ENCODE measurements around the gene MACROD1. TPM values are rescaled to one million over a fixed set of nuclear protein-coding genes. Genes with fewer than 3 reads are reported as not detected.
"Not testable (repeated sequence)": the region's sequence is repeated elsewhere in the genome, so short reads cannot be mapped to it uniquely, and the experiment has no call there.

Gene MACROD1
- total RNA-seq, 1 donor from 2014 or later = 26.5 TPM

GRCh38 chr11:64173616-64174355 lies 7.9 kb upstream of the MACROD1 start:
- Histone ChIP-seq H3K27ac (no peak overlapping the region), H3K27me3 (no peaks in the 10 kb centered on the region), H3K4me3 (no peak overlapping the region), H3K4me1 (no peaks in the 10 kb centered on the region), H3K36me3 (no peaks in the 10 kb centered on the region), H3K9me3 (no peaks in the 10 kb centered on the region)
- intact Hi-C loops (cut with DNase I) = no loop called here
- no peak for TF ChIP-seq CTCF (IDR thresholded peaks at IDR 0.05)
- no peak for DNase-seq (ENCODE audit: low spot score in 2 of 2)

- H3K9me3 ChIP-seq = no peaks in the 10 kb centered on the region
- no peaks in the 10 kb centered on the region for H3K36me3 ChIP-seq
- peaks cover 1 to 3% of the 10 kb centered on the region in 2 donors for H3K4me1 ChIP-seq
- no peaks in the 10 kb centered on the region for H3K27me3 ChIP-seq
- no peak overlapping the region for H3K4me3 ChIP-seq
- intact Hi-C loops (cut with DNase I) = no loop called here
- no peak for TF ChIP-seq CTCF (IDR thresholded peaks at IDR 0.05)
- no peak for DNase-seq (ENCODE audit: low spot score in 2 of 2)
- H3K27ac ChIP-seq = no peak overlapping the region
Observed at GRCh38 chr11:64170419-64170818, 4.5 kb upstream of the MACROD1 start.

GRCh38 chr11:64165481-64165841 lies 452 bp downstream of the MACROD1 start:
- no peaks in the 10 kb centered on the region for H3K36me3 ChIP-seq
- H3K4me1 ChIP-seq = peaks cover 9 to 12% of the 10 kb centered on the region in 2 donors
- DNase-seq (ENCODE audit: low spot score in 2 of 2) = no peak
- intact Hi-C loops (cut with DNase I) = no loop called here
- H3K4me3 ChIP-seq = peak overlapping the region; percentile 82 to 92
- peak overlapping the region; percentile 44 to 65 for H3K27ac ChIP-seq
- no peaks in the 10 kb centered on the region for H3K9me3 ChIP-seq
- no peaks in the 10 kb centered on the region for H3K27me3 ChIP-seq
- no peak for TF ChIP-seq CTCF (IDR thresholded peaks at IDR 0.05)

DNA sequence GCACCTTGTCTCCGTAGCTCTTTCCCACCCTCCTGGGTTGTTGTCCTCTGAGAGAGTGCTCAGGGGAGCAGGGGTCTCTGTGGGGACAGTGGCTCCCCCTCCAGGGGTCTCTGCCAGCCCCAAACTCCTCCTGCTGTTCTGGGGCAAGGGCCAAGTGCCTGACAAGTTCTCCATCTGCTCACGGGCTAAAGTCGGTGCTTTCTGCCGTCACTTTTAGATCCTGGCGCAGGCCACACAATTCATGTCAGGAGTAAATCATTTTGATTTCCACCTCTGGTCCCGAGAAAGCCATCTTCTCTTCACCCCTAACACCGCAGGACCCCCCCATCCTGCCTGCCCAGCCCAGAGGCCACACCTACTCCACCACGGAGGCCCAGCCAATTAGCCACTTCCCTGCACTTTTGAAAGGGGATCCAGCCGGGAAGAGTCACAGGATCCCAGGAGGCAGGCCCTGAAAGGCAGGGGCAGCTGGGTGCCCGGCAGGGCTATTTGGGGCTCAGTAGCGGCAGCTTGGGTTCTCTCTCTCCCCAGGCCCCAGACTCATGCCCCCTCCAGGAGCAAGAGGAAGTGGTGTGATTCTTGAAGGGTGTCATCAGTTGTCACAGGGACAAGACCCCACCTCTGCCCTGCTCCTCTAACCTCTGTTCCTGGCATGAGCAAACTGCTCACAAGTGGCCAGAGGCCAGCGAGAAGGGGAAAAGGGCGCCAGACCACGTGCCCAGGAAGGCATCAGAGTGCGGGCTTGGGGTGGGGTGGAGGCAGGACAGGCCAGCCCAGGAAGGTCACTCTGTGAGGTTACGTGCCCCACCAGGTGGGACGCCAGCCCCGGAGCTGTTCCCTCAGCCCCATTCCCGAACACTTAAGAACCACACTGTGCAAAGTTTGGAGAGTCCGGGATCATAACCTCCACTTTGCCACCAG lies 1.3 kb downstream of the MACROD1 start:
- Histone ChIP-seq H3K36me3 (no peaks in the 10 kb centered on the region), H3K4me3 (peak overlapping the region; percentile 82 to 92), H3K27me3 (no peaks in the 10 kb centered on the region), H3K9me3 (no peaks in the 10 kb centered on the region), H3K4me1 (peaks cover 9 to 12% of the 10 kb centered on the region in 2 donors), H3K27ac (peak overlapping the region; percentile 44 to 65)
- intact Hi-C loops (cut with DNase I) = loop anchor here (1.0 kb wide), 1 partner anchor 17 kb away; no protein-coding TSS in a partner anchor
- DNase-seq (ENCODE audit: low spot score in 2 of 2) = no peak
- no peak for TF ChIP-seq CTCF (IDR thresholded peaks at IDR 0.05)

DNA sequence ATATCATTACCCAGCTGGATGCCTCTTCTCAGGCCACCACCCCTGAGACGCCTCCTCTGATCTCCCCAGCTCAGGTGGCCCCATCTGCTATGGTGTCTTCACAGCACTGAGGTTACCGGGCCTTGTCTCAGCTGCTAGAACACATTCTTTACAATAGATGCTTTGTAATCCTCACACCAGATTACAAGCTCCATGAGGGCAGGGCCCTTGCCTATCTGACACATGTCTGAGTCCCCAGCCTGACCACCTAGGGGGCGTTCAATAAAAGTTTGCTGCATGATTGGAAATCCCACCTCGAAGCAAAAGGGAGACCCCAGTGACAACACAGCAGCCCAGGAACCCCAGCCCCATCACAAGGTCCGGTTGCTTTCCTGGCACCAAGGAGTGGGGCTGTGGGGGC lies 2.0 kb downstream of the MACROD1 start:
- H3K27ac ChIP-seq = peak overlapping the region in 1 of 2 donors; percentile 65
- H3K27me3 ChIP-seq = no peaks in the 10 kb centered on the region
- DNase-seq (ENCODE audit: low spot score in 2 of 2) = no peak
- H3K36me3 ChIP-seq = no peaks in the 10 kb centered on the region
- no peak overlapping the region for H3K4me3 ChIP-seq
- no peaks in the 10 kb centered on the region for H3K9me3 ChIP-seq
- no peak for TF ChIP-seq CTCF (IDR thresholded peaks at IDR 0.05)
- intact Hi-C loops (cut with DNase I) = loop anchor here (1.0 kb wide), 1 partner anchor 17 kb away; no protein-coding TSS in a partner anchor
- H3K4me1 ChIP-seq = peaks cover 9 to 12% of the 10 kb centered on the region in 2 donors

- peaks cover 9 to 12% of the 10 kb centered on the region in 2 donors for H3K4me1 ChIP-seq
- not testable (repeated sequence) for DNase-seq (ENCODE audit: low spot score in 2 of 2); H3K27ac ChIP-seq
Observed at GRCh38 chr11:64162769-64163168, 3.1 kb downstream of the MACROD1 start.

More at GRCh38 chr11:64162769-64163168, 3.1 kb downstream of the MACROD1 start:
- H3K9me3 ChIP-seq; H3K27me3 ChIP-seq; intact Hi-C loops (cut with DNase I); H3K4me3 ChIP-seq; H3K36me3 ChIP-seq: not testable (repeated sequence)

All from ascending aorta (tissue), 2 donors.